ENCODE results near the gene GLRA2.

GLRA2 gene

DNA sequence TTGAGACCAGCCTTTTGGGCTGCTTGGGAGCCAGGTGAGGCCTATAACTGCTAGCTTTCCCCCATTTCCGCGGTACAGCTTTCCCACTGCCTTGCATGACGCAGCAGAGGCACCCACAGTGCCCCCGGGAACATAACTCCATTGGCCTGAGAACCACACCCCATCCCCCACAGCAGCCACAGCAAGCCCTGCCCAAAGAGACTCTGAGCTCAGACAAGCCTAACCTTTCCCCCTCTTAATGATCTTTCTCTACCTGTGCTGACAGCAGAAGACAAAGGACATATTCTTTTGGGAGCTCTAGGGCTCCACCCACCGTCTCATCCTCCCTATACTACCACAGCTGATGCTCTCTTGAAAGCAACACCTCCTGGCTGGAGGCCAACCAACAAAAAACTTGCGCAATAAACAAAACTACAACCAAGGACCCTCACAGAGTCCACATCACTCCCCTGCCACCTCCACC is 228.7 kb downstream of the GLRA2 start:
- no peaks in the 10 kb centered on the region for H4K20me1 ChIP-seq (ENCODE audit: insufficient read depth)
- no peak overlapping the region for H3K4me2 ChIP-seq
- H3K4me3 ChIP-seq (IDR thresholded peaks at IDR 0.05; ENCODE audit: insufficient read depth, low read depth, low read length) = no peak overlapping the region
- H3K27ac ChIP-seq = no peak overlapping the region
- no peak overlapping the region for H3K9ac ChIP-seq
- TF ChIP-seq, protein P1, sequence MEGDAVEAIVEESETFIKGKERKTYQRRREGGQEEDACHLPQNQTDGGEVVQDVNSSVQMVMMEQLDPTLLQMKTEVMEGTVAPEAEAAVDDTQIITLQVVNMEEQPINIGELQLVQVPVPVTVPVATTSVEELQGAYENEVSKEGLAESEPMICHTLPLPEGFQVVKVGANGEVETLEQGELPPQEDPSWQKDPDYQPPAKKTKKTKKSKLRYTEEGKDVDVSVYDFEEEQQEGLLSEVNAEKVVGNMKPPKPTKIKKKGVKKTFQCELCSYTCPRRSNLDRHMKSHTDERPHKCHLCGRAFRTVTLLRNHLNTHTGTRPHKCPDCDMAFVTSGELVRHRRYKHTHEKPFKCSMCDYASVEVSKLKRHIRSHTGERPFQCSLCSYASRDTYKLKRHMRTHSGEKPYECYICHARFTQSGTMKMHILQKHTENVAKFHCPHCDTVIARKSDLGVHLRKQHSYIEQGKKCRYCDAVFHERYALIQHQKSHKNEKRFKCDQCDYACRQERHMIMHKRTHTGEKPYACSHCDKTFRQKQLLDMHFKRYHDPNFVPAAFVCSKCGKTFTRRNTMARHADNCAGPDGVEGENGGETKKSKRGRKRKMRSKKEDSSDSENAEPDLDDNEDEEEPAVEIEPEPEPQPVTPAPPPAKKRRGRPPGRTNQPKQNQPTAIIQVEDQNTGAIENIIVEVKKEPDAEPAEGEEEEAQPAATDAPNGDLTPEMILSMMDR (conservative IDR thresholded peaks at IDR 0.05; ENCODE audit: low read depth, low read length) = no peak
- H2AFZ ChIP-seq (ENCODE audit: low read depth) = no peak overlapping the region
- no peaks in the 10 kb centered on the region for H3K36me3 ChIP-seq (ENCODE audit: insufficient read depth)
- H3K27me3 ChIP-seq (ENCODE audit: insufficient read depth, low read depth) = no peaks in the 10 kb centered on the region
- no peaks in the 10 kb centered on the region for H3K4me1 ChIP-seq (ENCODE audit: low read depth, poor library complexity, severe bottlenecking)
- no peaks in the 10 kb centered on the region for H3K79me2 ChIP-seq (ENCODE audit: insufficient read depth, low read depth)

DNA sequence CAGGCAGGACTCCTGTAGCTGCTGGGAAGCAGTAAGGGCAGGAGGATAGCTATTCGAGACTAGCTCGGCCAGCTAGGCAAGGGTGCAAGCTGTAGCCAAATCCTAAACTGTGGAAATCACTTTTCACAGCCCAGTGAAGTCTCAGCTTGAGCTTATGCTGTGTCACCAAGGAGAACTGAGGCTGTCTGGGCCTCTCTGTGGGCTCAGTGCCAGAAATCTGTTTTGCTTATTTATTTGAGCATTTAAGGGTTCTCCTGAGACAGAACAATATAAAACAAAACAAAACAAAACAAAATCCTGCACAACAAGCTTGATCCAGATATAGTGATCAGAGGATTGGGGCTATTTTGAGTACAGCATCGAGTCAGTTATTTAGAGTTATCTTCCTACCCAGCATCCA is 246.1 kb downstream of the GLRA2 start:
- Histone ChIP-seq H3K4me2 (no peak overlapping the region), H3K79me2 (ENCODE audit: insufficient read depth, low read depth) (no peaks in the 10 kb centered on the region), H3K9ac (no peak overlapping the region), H3K4me1 (ENCODE audit: low read depth, poor library complexity, severe bottlenecking) (no peaks in the 10 kb centered on the region), H3K36me3 (ENCODE audit: insufficient read depth) (no peaks in the 10 kb centered on the region), H4K20me1 (ENCODE audit: insufficient read depth) (no peaks in the 10 kb centered on the region), H3K4me3 (IDR thresholded peaks at IDR 0.05; ENCODE audit: insufficient read depth, low read depth, low read length) (no peak overlapping the region), H3K27me3 (ENCODE audit: insufficient read depth, low read depth) (no peaks in the 10 kb centered on the region), H2AFZ (ENCODE audit: low read depth) (no peak overlapping the region), H3K27ac (no peak overlapping the region)
- TF ChIP-seq, protein P1 (conservative IDR thresholded peaks at IDR 0.05; ENCODE audit: low read depth, low read length) = no peak

DNA sequence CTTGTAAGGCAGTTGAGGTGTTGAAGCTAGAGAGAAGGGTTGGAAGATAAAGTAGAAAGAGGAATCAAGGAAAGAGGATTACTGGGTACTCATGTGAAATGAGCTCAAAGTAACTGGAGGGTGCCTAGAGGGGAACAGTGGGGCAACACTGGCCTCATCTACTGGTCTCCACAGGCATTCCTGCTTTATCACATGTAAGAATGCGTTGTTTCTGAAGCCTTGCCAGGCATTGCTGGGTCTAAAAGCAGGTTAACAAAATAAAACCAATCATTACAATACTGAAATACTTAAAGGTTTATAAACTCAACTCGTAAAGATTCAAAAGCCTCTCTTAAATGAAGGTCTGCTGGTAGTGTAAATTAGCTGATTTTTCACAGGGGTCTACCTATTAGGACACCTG is 247.6 kb downstream of the GLRA2 start:
- Histone ChIP-seq H3K9ac (no peak overlapping the region), H3K27me3 (ENCODE audit: insufficient read depth, low read depth) (no peaks in the 10 kb centered on the region), H3K36me3 (ENCODE audit: insufficient read depth) (no peaks in the 10 kb centered on the region), H3K4me2 (no peak overlapping the region), H3K4me3 (IDR thresholded peaks at IDR 0.05; ENCODE audit: insufficient read depth, low read depth, low read length) (no peak overlapping the region), H3K79me2 (ENCODE audit: insufficient read depth, low read depth) (no peaks in the 10 kb centered on the region), H2AFZ (ENCODE audit: low read depth) (no peak overlapping the region), H3K4me1 (ENCODE audit: low read depth, poor library complexity, severe bottlenecking) (no peaks in the 10 kb centered on the region), H4K20me1 (ENCODE audit: insufficient read depth) (no peaks in the 10 kb centered on the region), H3K27ac (no peak overlapping the region)
- TF ChIP-seq, protein P1 (conservative IDR thresholded peaks at IDR 0.05; ENCODE audit: low read depth, low read length) = no peak

DNA sequence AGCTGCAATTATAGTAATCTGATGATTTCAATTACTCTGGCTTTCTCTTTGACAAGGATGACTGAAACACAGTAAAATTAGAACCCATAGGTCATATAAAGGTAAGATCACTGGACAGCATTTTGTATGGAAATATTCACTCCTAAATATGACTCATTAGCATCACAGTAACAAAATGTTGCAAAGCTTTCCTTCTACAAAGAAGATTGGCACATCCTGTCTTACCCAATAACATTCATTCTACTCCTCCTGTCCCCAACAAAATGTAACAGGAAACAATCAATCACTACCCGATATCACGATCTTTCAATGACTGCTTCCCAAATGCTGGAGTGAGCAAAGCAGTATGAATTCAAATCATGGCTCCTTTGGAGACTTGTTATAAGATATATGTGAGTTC is 248.2 kb downstream of the GLRA2 start:
- no peak overlapping the region for H2AFZ ChIP-seq (ENCODE audit: low read depth)
- H3K4me2 ChIP-seq = no peak overlapping the region
- no peaks in the 10 kb centered on the region for H3K27me3 ChIP-seq (ENCODE audit: insufficient read depth, low read depth)

More for the DNA sequence above, 248.2 kb downstream of the GLRA2 start:
- H3K9ac ChIP-seq = no peak overlapping the region
- no peak overlapping the region for H3K27ac ChIP-seq
- H4K20me1 ChIP-seq (ENCODE audit: insufficient read depth) = no peaks in the 10 kb centered on the region
- TF ChIP-seq, protein P1 (conservative IDR thresholded peaks at IDR 0.05; ENCODE audit: low read depth, low read length) = no peak
- H3K4me3 ChIP-seq (IDR thresholded peaks at IDR 0.05; ENCODE audit: insufficient read depth, low read depth, low read length) = no peak overlapping the region
- no peaks in the 10 kb centered on the region for H3K4me1 ChIP-seq (ENCODE audit: low read depth, poor library complexity, severe bottlenecking)
- H3K79me2 ChIP-seq (ENCODE audit: insufficient read depth, low read depth) = no peaks in the 10 kb centered on the region
- H3K36me3 ChIP-seq (ENCODE audit: insufficient read depth) = no peaks in the 10 kb centered on the region
